ENCODE measurements around the gene BLOC1S1.

The BLOC1S1 gene

GRCh38 chr12:55728186-55728938 is 12.5 kb downstream of the BLOC1S1 start:
- Mint-ChIP-seq H3K27ac (no peak overlapping the region), H3K27me3 (ENCODE audit: low read depth, poor library complexity) (peaks cover 5% of the 10 kb centered on the region), H3K4me3 (peak overlapping the region; percentile 90), H3K9me3 (no peaks in the 10 kb centered on the region), H3K36me3 (ENCODE audit: low read depth) (peaks cover 29% of the 10 kb centered on the region), H3K4me1 (peaks cover 65% of the 10 kb centered on the region)
- TF ChIP-seq CTCF (IDR thresholded peaks at IDR 0.05) = no peak
- DNase-seq = peak; percentile 67

GRCh38 chr12:55728939-55729818 is 13.3 kb downstream of the BLOC1S1 start, which contains the start of gene CD63:
Gene CD63 (minus strand): TSS chr12:55729009. CDS start chr12:55728341, 668 bp downstream.
- no peak for TF ChIP-seq CTCF (IDR thresholded peaks at IDR 0.05)
- H3K4me3 Mint-ChIP-seq = peak within 1 kb of the TSS; percentile 90

GRCh38 chr12:55729819-55730818 is 14.3 kb downstream of the BLOC1S1 start:
- peak overlapping the region; percentile 99 for H3K27ac Mint-ChIP-seq
- no peak for TF ChIP-seq CTCF (IDR thresholded peaks at IDR 0.05)
- peaks cover 5% of the 10 kb centered on the region for H3K27me3 Mint-ChIP-seq (ENCODE audit: low read depth, poor library complexity)
- H3K4me3 Mint-ChIP-seq = peak overlapping the region; percentile 90
- H3K36me3 Mint-ChIP-seq (ENCODE audit: low read depth) = peaks cover 16% of the 10 kb centered on the region
- peak; percentile 37 for DNase-seq
- H3K4me1 Mint-ChIP-seq = peaks cover 52% of the 10 kb centered on the region
- no peaks in the 10 kb centered on the region for H3K9me3 Mint-ChIP-seq

More at GRCh38 chr12:55728939-55729818, 13.3 kb downstream of the BLOC1S1 start, which contains the start of gene CD63:
- no peaks in the 10 kb centered on the region for H3K9me3 Mint-ChIP-seq
- peaks cover 24% of the 10 kb centered on the region for H3K36me3 Mint-ChIP-seq (ENCODE audit: low read depth)
- peak within 1 kb of the TSS; percentile 99 for H3K27ac Mint-ChIP-seq
- peak; percentile 85 for DNase-seq
- H3K27me3 Mint-ChIP-seq (ENCODE audit: low read depth, poor library complexity) = peaks cover 5% of the 10 kb centered on the region
- peaks cover 60% of the 10 kb centered on the region for H3K4me1 Mint-ChIP-seq

DNA sequence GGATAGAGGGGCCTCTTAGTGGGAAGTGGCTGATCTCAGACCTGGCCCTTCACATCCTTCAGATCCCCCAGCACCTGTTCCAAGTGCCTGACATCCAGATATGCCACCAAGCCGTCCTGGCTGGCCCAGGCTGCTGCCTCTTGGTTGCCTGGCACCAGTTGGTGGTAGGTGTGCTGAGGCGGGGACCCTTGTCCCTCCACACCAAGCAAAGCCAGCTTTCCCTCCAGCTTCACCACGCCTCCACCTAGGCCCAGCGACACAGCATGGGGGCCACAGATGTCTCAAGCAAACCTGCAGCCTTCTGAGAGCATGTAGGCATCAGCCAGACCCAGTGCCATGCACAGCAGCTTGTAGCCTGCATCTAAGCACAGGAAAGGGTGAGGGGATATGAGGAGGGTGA is 16.4 kb downstream of the BLOC1S1 start:
- peaks cover 45% of the 10 kb centered on the region for H3K4me1 Mint-ChIP-seq
- no peak overlapping the region for H3K4me3 Mint-ChIP-seq

More for the DNA sequence above, 16.4 kb downstream of the BLOC1S1 start:
- TF ChIP-seq CTCF (IDR thresholded peaks at IDR 0.05) = no peak
- H3K27me3 Mint-ChIP-seq (ENCODE audit: low read depth, poor library complexity) = peaks cover 5% of the 10 kb centered on the region
- H3K36me3 Mint-ChIP-seq (ENCODE audit: low read depth) = no peaks in the 10 kb centered on the region
- no peaks in the 10 kb centered on the region for H3K9me3 Mint-ChIP-seq
- H3K27ac Mint-ChIP-seq = no peak overlapping the region
- DNase-seq = no peak

Measured in nephron progenitor cell (in vitro differentiated cells).